GM12873 (cell line): Measurements from ENCODE around the gene NR3C1.

Experiments used
- CTCF ChIP-seq: IDR thresholded peaks from 2 replicates; pipeline ENCODE4 v1.5.1; 2012; ENCODE audit warnings: low read depth, mild to moderate bottlenecking, moderate library complexity, low read length, control low read depth; ENCODE audit not compliant: insufficient read depth; ENCODE audit errors: missing control alignments

NR3C1 gene

GRCh38 chr5:143401227-143402016 lies 2.1 kb downstream of the NR3C1 start:
- no peak for TF ChIP-seq CTCF

DNA sequence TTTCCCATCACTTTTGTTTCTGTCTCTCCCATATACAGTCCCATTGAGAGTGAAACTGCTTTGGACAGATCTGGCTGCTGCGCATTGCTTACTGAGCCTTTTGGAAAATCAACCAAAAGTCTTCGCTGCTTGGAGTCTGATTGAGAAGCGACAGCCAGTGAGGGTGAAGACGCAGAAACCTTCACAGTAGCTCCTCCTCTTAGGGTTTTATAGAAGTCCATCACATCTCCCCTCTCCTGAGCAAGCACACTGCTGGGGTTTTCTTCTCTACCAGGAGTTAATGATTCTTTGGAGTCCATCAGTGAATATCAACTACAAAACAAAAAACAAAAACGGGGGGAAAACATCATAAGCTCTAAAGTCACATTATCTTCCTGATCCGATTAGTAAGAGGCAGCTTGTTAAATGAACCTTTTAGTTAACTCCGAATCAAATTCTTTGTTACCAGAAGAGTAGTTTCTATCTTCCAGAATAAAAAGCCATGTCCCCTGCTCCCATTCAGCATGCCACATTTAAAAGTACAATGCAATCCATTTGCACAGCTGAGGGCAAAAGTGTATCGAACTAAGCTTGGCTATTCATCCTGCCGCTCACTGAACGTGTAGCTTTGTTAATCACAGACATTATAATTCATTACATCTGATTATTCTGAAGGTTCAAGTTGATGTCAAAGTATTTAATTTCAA lies 2.8 kb downstream of the NR3C1 start:
- no peak for TF ChIP-seq CTCF

GRCh38 chr5:143399616-143400540 lies 3.6 kb downstream of the NR3C1 start:
- TF ChIP-seq CTCF = no peak

DNA sequence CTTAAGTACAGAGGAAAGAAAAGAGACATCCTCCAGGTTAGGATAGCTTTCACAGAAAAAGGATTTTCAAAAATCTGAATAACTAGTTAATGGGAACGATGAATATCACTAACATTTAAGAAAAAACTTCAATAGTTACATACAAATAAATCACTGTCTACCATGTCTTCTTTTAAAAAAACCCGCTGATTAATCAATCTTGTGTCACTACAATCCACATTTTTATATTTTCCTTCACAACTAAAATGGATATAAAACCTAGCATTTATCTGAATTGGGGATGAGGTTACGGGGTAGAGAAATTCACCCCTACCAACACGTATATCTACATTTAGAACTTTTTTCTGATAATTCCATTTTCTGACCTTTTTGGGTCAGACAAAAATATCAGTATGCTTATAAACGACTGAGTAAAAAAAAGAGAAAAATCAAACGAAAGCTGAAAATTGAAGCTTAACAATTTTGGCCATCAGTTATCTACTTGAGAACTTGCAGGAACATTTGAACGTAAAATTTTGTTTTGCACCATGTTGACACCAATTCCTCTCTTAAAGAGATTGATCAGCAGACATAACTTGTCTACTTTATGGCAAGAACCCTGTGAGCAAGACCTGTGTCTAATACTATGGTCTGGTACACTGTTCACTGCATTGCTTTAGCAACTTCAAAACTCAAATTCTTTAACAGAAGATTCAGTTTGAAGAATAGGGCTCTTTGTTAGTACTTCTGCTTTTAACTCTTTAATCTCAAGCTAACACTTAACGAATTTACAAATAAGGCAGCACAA lies 4.8 kb downstream of the NR3C1 start:
- no peak for TF ChIP-seq CTCF

GRCh38 chr5:143398053-143398355 lies 5.5 kb downstream of the NR3C1 start:
- TF ChIP-seq CTCF = no peak

DNA sequence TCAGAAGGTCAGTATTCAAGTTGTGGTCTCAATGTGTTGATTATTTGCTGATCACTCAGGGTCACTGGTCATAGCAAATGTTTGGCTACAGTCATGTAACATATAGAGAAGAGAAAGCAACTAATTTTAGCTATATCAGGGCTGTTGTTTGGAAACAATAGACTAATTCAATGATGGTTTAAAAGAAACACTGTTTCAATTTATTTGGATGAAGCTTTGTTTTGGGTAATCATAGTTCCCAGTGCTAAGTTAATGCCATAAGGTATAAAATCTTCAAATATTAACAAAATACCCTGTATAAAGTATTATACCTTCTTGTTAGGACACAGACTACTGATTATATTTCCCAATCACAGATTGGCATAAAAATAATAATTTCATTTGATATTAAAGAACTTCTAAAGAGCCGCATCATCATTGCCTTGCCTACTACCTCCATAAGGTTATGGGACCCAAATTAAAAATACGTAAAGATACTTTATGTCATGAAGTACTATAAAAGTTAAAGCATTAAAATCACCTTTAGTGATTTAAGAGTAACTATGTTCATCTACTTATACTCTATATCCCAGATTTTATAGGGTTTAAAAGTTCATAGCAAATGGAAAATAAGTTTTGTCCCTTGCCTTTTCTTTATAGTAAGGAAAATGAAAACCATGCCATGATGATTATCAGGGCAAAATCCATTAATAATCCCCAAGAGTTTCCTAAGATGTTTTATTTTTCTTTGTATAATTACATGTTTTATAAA lies 6.0 kb downstream of the NR3C1 start:
- no peak for TF ChIP-seq CTCF
